GM23338 (cell line): Measurements from ENCODE around the gene GP1BB. TPM values are rescaled to one million over a fixed set of nuclear protein-coding genes. Genes with fewer than 3 reads are reported as not detected.

Source experiments
- ATAC-seq: fragments of 200-7000 bp; cut with Tn5 transposase; 3 replicates; pipeline ENCODE4 v1.9.1; 2020
- DNase-seq: peaks from one replicate; pipeline ENCODE4 v3.0.0-alpha.2; 2015; ENCODE audit warnings: low spot score
- H2AFZ ChIP-seq: fragments of 200-600 bp; sonication (generic); 2 replicates; pipeline ENCODE4 v1.8.0; 2016; ENCODE audit warnings: antibody characterized with exemption, mild to moderate bottlenecking, moderate library complexity
- H3F3A ChIP-seq: fragments of 200-600 bp; sonication (generic); replicated peaks from 2 replicates; pipeline ENCODE4 v1.8.0; 2017; ENCODE audit warnings: antibody characterized with exemption, mixed run types, low read depth
- H3K27ac ChIP-seq: fragments of 200-600 bp; sonication (generic); 2 replicates; pipeline ENCODE4 v1.6.1; 2016; ENCODE audit warnings: low read depth
- H3K27me3 ChIP-seq: fragments of 200-600 bp; sonication (generic); 2 replicates; pipeline ENCODE4 v1.8.0; 2016; ENCODE audit warnings: mild to moderate bottlenecking, mixed run types, moderate library complexity; ENCODE audit not compliant: insufficient read depth
- H3K36me3 ChIP-seq: fragments of 200-600 bp; sonication (generic); 2 replicates; pipeline ENCODE4 v1.8.0; 2016; ENCODE audit warnings: mild to moderate bottlenecking; ENCODE audit not compliant: insufficient read depth
- H3K4me1 ChIP-seq: fragments of 200-600 bp; sonication (generic); 2 replicates; pipeline ENCODE4 v1.8.0; 2016; ENCODE audit warnings: mild to moderate bottlenecking, moderate library complexity; ENCODE audit not compliant: insufficient read depth
- H3K4me2 ChIP-seq: fragments of 200-600 bp; sonication (generic); 2 replicates; pipeline ENCODE4 v1.7.1; 2017; ENCODE audit warnings: mixed run types
- H3K4me3 ChIP-seq: fragments of 200-600 bp; sonication (generic); 2 replicates; pipeline ENCODE4 v1.6.1; 2016; ENCODE audit warnings: mixed run types
- H3K79me2 ChIP-seq: fragments of 200-600 bp; sonication (generic); replicated peaks from 2 replicates; pipeline ENCODE4 v1.8.0; 2017; ENCODE audit warnings: mild to moderate bottlenecking; ENCODE audit not compliant: insufficient read depth
- H3K9me2 ChIP-seq: fragments of 200-600 bp; sonication (generic); 2 replicates; pipeline ENCODE4 v1.8.0; 2017; ENCODE audit not compliant: insufficient read depth
- H4K20me1 ChIP-seq: fragments of 200-600 bp; sonication (generic); replicated peaks from 2 replicates; pipeline ENCODE4 v1.8.0; 2017; ENCODE audit warnings: mild to moderate bottlenecking; ENCODE audit not compliant: insufficient read depth
- H3K27ac Mint-ChIP-seq: 2 replicates; pipeline ENCODE4 v1.8.0; 2020; ENCODE audit warnings: inconsistent platforms, mild to moderate bottlenecking, moderate library complexity, mixed read lengths
- H3K27me3 Mint-ChIP-seq: 3 replicates; pipeline ENCODE4 v1.8.0; 2022; ENCODE audit warnings: low read depth, mild to moderate bottlenecking, moderate library complexity, mixed read lengths, inconsistent platforms; ENCODE audit not compliant: insufficient read depth, poor library complexity
- H3K36me3 Mint-ChIP-seq: 3 replicates; pipeline ENCODE4 v1.8.0; 2021; ENCODE audit warnings: low read depth, mild to moderate bottlenecking, inconsistent platforms, moderate library complexity, mixed read lengths
- H3K4me1 Mint-ChIP-seq: 3 replicates; pipeline ENCODE4 v1.8.0; 2020; ENCODE audit warnings: mild to moderate bottlenecking, inconsistent platforms, mixed read lengths
- H3K4me3 Mint-ChIP-seq: 3 replicates; pipeline ENCODE4 v1.8.0; 2021; ENCODE audit warnings: moderate library complexity, mild to moderate bottlenecking, inconsistent platforms, mixed read lengths
- H3K9me3 Mint-ChIP-seq: 3 replicates; pipeline ENCODE4 v1.8.0; 2020; ENCODE audit warnings: moderate library complexity, mild to moderate bottlenecking, inconsistent platforms, mixed read lengths
- EZH2 ChIP-seq: fragments of 200-600 bp; sonication (generic); IDR thresholded peaks from one replicate; pipeline ENCODE4 v1.8.0; 2017; ENCODE audit warnings: antibody characterized with exemption, mild to moderate bottlenecking, low read depth; ENCODE audit not compliant: unreplicated experiment
- EZH2phosphoT487 ChIP-seq: fragments of 200-600 bp; sonication (generic); IDR thresholded peaks from one replicate; pipeline ENCODE4 v1.8.1; 2018; ENCODE audit warnings: antibody characterized with exemption; ENCODE audit not compliant: unreplicated experiment
- JUNB ChIP-seq: IDR thresholded peaks from one replicate; pipeline ENCODE4 v1.6.1; 2016; ENCODE audit warnings: antibody characterized with exemption; ENCODE audit not compliant: unreplicated experiment
- NANOG ChIP-seq: IDR thresholded peaks from 2 replicates; pipeline ENCODE4 v1.6.1; 2016; ENCODE audit warnings: antibody characterized with exemption, borderline replicate concordance
- POLR2AphosphoS5 ChIP-seq: IDR thresholded peaks from 2 replicates; pipeline ENCODE4 v1.6.1; 2016; ENCODE audit warnings: antibody characterized with exemption, low read depth
- REST ChIP-seq: IDR thresholded peaks from one replicate; pipeline ENCODE4 v1.6.1; 2018; ENCODE audit warnings: antibody characterized with exemption; ENCODE audit not compliant: unreplicated experiment
- STAT1 ChIP-seq: IDR thresholded peaks from one replicate; pipeline ENCODE4 v1.6.1; 2016; ENCODE audit warnings: antibody characterized with exemption; ENCODE audit not compliant: unreplicated experiment
- polyA plus RNA-seq: library from polyadenylated mRNA; unstranded; fragments of >200 nt; fragmentation: Nextera tagmentation; extraction: Ambion mirVana; gene quantifications from 2 replicates; pipeline ENCODE4 v1.2.1, GENCODE V29; 2016
- total RNA-seq: library from RNA; depleted of rRNA; stranded (reverse); fragments of >200 nt; shearing (Covaris generic); gene quantifications from 2 replicates; pipeline ENCODE4 v1.2.3, GENCODE V29; 2014

GP1BB gene
- total and polyA plus RNA-seq, 2 experiments from 2014 or later = 0.53 to 1.3 TPM

GRCh38 chr22:19740586-19740985 lies 17.2 kb downstream of the GP1BB start (continued):
- no peak for TF ChIP-seq REST
- TF ChIP-seq EZH2phosphoT487 = no peak
- TF ChIP-seq JUNB = no peak
- no peak for TF ChIP-seq EZH2

- ATAC-seq = no peak
- no peak overlapping the region for H3K27ac ChIP-seq
- H3K4me1 Mint-ChIP-seq = peaks cover 11% of the 10 kb centered on the region
- no peak overlapping the region for H3K27ac Mint-ChIP-seq
- no peaks in the 10 kb centered on the region for H3K9me2 ChIP-seq
- peaks cover 6% of the 10 kb centered on the region for H3K27me3 Mint-ChIP-seq
- H3K4me3 Mint-ChIP-seq = no peak overlapping the region
- no peak for DNase-seq
- no peaks in the 10 kb centered on the region for H3K9me3 Mint-ChIP-seq
- no peak overlapping the region for H2AFZ ChIP-seq
- no peak overlapping the region for H3K4me2 ChIP-seq
- TF ChIP-seq STAT1 (no peak), REST (no peak), NANOG (no peak), POLR2AphosphoS5 (no peak), EZH2phosphoT487 (no peak)
- H3K4me1 ChIP-seq = no peaks in the 10 kb centered on the region
- no peaks in the 10 kb centered on the region for H4K20me1 ChIP-seq
- H3K36me3 Mint-ChIP-seq = no peaks in the 10 kb centered on the region
- H3K79me2 ChIP-seq = no peaks in the 10 kb centered on the region
- H3K27me3 ChIP-seq = no peaks in the 10 kb centered on the region
- H3F3A ChIP-seq = no peaks in the 10 kb centered on the region
- no peaks in the 10 kb centered on the region for H3K36me3 ChIP-seq
- no peak overlapping the region for H3K4me3 ChIP-seq
Observed at GRCh38 chr22:19741053-19741452, 17.7 kb downstream of the GP1BB start.
